DMS 273 (cell line): ENCODE results near the gene KRT37.

Source experiments
- DNase-seq: peaks from one replicate; lab custom pipeline; 2025; ENCODE audit not compliant: unreplicated experiment; lab: John Stamatoyannopoulos, UW

KRT37 gene

GRCh38 chr17:41424111-41424635 is at the start of gene KRT37:
Gene KRT37 (minus strand): TSS chr17:41424585. CDS start chr17:41424523, 62 bp downstream.
- no peak for DNase-seq

- DNase-seq: no peak
Measured at GRCh38 chr17:41468346-41468745, 44.0 kb upstream of the KRT37 start.

GRCh38 chr17:41467561-41467960 is 43.2 kb upstream of the KRT37 start:
- DNase-seq: no peak

GRCh38 chr17:41466988-41467387 is 42.6 kb upstream of the KRT37 start, which contains the start of gene KRT32:
Gene KRT32 (minus strand): TSS chr17:41467386. CDS start chr17:41467325, 61 bp downstream.
- DNase-seq: no peak

- peak; percentile 67 for DNase-seq
Measured at GRCh38 chr17:41464682-41465081, 40.3 kb upstream of the KRT37 start.

- no peak for DNase-seq
Measured at GRCh38 chr17:41464173-41464572, 39.8 kb upstream of the KRT37 start.

GRCh38 chr17:41463746-41464145 is 39.4 kb upstream of the KRT37 start:
- DNase-seq: no peak

GRCh38 chr17:41462705-41463104 is 38.3 kb upstream of the KRT37 start:
- DNase-seq: no peak

GRCh38 chr17:41457676-41458075 is 33.3 kb upstream of the KRT37 start:
- no peak for DNase-seq

GRCh38 chr17:41456204-41456603 is 31.8 kb upstream of the KRT37 start:
- peak; percentile 28 for DNase-seq

GRCh38 chr17:41455236-41455635 is 30.9 kb upstream of the KRT37 start:
- no peak for DNase-seq

- no peak for DNase-seq
Measured at GRCh38 chr17:41453066-41453465, 28.7 kb upstream of the KRT37 start.

- DNase-seq: no peak
Measured at GRCh38 chr17:41452281-41452680, 27.9 kb upstream of the KRT37 start.

- no peak for DNase-seq
Measured at GRCh38 chr17:41451154-41451728, 26.9 kb upstream of the KRT37 start.

- DNase-seq: no peak
Measured at GRCh38 chr17:41449008-41449407, 24.6 kb upstream of the KRT37 start.

- DNase-seq: no peak
Measured at GRCh38 chr17:41448506-41448905, 24.1 kb upstream of the KRT37 start.

GRCh38 chr17:41446806-41447205 is 22.4 kb upstream of the KRT37 start:
- DNase-seq: no peak

- no peak for DNase-seq
Measured at GRCh38 chr17:41444640-41445039, 20.3 kb upstream of the KRT37 start.

- no peak for DNase-seq
Measured at GRCh38 chr17:41444186-41444585, 19.8 kb upstream of the KRT37 start.

- DNase-seq: no peak
Measured at GRCh38 chr17:41442739-41443138, 18.4 kb upstream of the KRT37 start.

GRCh38 chr17:41440531-41441033 is 16.2 kb upstream of the KRT37 start, which contains the start of gene KRT38:
Gene KRT38 (minus strand): TSS chr17:41440983. CDS start chr17:41440921, 62 bp downstream.
- DNase-seq: no peak

- DNase-seq: no peak
Measured at GRCh38 chr17:41439375-41439774, 15.0 kb upstream of the KRT37 start.

GRCh38 chr17:41437769-41438168 is 13.4 kb upstream of the KRT37 start:
- no peak for DNase-seq
